Measurements from ENCODE around the gene CCT6B.

- TF ChIP-seq POLR2AphosphoS5 (IDR thresholded peaks at IDR 0.05; ENCODE audit: borderline replicate concordance, low read depth, low read length) = no peak
- no peak for TF ChIP-seq EZH2 (IDR thresholded peaks at IDR 0.05)
- no peak for TF ChIP-seq FOXP2 (optimal IDR thresholded peaks at IDR 0.05; ENCODE audit: control extremely low read depth, extremely low read length, insufficient read depth)
Observed at GRCh38 chr17:34926661-34927060, 34.6 kb downstream of the CCT6B start.

Data from SK-N-MC (cell line).